ENCODE results near the gene UNC5C.

Gene UNC5C

GRCh38 chr4:95505799-95506198 is 43.0 kb downstream of the UNC5C start:
- ATAC-seq (ENCODE audit: low read depth) (no peak), DNase-seq (ENCODE audit: low spot score) (no peak)
- TF ChIP-seq CTCF (IDR thresholded peaks at IDR 0.05; ENCODE audit: poor library complexity, severe bottlenecking), result no peak
- Histone ChIP-seq H3K27ac (ENCODE audit: poor library complexity, severe bottlenecking) (no peak overlapping the region), H3K36me3 (ENCODE audit: low read depth) (no peaks in the 10 kb centered on the region), H3K9me3 (ENCODE audit: severe bottlenecking) (no peaks in the 10 kb centered on the region), H3K27me3 (ENCODE audit: insufficient read depth, poor library complexity, severe bottlenecking) (no peaks in the 10 kb centered on the region), H3K4me3 (ENCODE audit: severe bottlenecking) (no peak overlapping the region), H3K4me1 (ENCODE audit: insufficient read depth, poor library complexity, severe bottlenecking) (peaks cover 7% of the 10 kb centered on the region)

GRCh38 chr4:95505151-95505550 is 43.6 kb downstream of the UNC5C start:
- ATAC-seq (ENCODE audit: low read depth) (no peak), DNase-seq (ENCODE audit: low spot score) (no peak)
- no peak overlapping the region for H3K27ac ChIP-seq (ENCODE audit: poor library complexity, severe bottlenecking)
- TF ChIP-seq CTCF (IDR thresholded peaks at IDR 0.05; ENCODE audit: poor library complexity, severe bottlenecking), result no peak
- H3K27me3 ChIP-seq (ENCODE audit: insufficient read depth, poor library complexity, severe bottlenecking), result no peaks in the 10 kb centered on the region
- H3K4me1 ChIP-seq (ENCODE audit: insufficient read depth, poor library complexity, severe bottlenecking), result peaks cover under 1% of the 10 kb centered on the region
- no peaks in the 10 kb centered on the region for H3K36me3 ChIP-seq (ENCODE audit: low read depth)
- H3K4me3 ChIP-seq (ENCODE audit: severe bottlenecking), result no peak overlapping the region
- H3K9me3 ChIP-seq (ENCODE audit: severe bottlenecking), result no peaks in the 10 kb centered on the region

GRCh38 chr4:95504501-95504900 is 44.3 kb downstream of the UNC5C start:
- H3K27me3 ChIP-seq (ENCODE audit: insufficient read depth, poor library complexity, severe bottlenecking), result no peaks in the 10 kb centered on the region
- no peaks in the 10 kb centered on the region for H3K36me3 ChIP-seq (ENCODE audit: low read depth)
- no peaks in the 10 kb centered on the region for H3K9me3 ChIP-seq (ENCODE audit: severe bottlenecking)
- ATAC-seq (ENCODE audit: low read depth), result no peak
- TF ChIP-seq CTCF (IDR thresholded peaks at IDR 0.05; ENCODE audit: poor library complexity, severe bottlenecking), result no peak
- H3K27ac ChIP-seq (ENCODE audit: poor library complexity, severe bottlenecking), result no peak overlapping the region
- no peak overlapping the region for H3K4me3 ChIP-seq (ENCODE audit: severe bottlenecking)
- DNase-seq (ENCODE audit: low spot score), result no peak
- H3K4me1 ChIP-seq (ENCODE audit: insufficient read depth, poor library complexity, severe bottlenecking), result no peaks in the 10 kb centered on the region

GRCh38 chr4:95500361-95500760 is 48.4 kb downstream of the UNC5C start:
- Histone ChIP-seq H3K27me3 (ENCODE audit: insufficient read depth, poor library complexity, severe bottlenecking) (no peaks in the 10 kb centered on the region), H3K4me3 (ENCODE audit: severe bottlenecking) (no peak overlapping the region), H3K4me1 (ENCODE audit: insufficient read depth, poor library complexity, severe bottlenecking) (no peaks in the 10 kb centered on the region), H3K36me3 (ENCODE audit: low read depth) (no peaks in the 10 kb centered on the region), H3K27ac (ENCODE audit: poor library complexity, severe bottlenecking) (no peak overlapping the region), H3K9me3 (ENCODE audit: severe bottlenecking) (no peaks in the 10 kb centered on the region)
- TF ChIP-seq CTCF (IDR thresholded peaks at IDR 0.05; ENCODE audit: poor library complexity, severe bottlenecking), result no peak
- ATAC-seq (ENCODE audit: low read depth), result no peak
- DNase-seq (ENCODE audit: low spot score), result no peak

GRCh38 chr4:95499291-95499696 is 49.5 kb downstream of the UNC5C start:
- no peak for ATAC-seq (ENCODE audit: low read depth)
- H3K36me3 ChIP-seq (ENCODE audit: low read depth), result no peaks in the 10 kb centered on the region

More at GRCh38 chr4:95499291-95499696, 49.5 kb downstream of the UNC5C start:
- no peaks in the 10 kb centered on the region for H3K4me1 ChIP-seq (ENCODE audit: insufficient read depth, poor library complexity, severe bottlenecking)
- no peak for TF ChIP-seq CTCF (IDR thresholded peaks at IDR 0.05; ENCODE audit: poor library complexity, severe bottlenecking)
- no peaks in the 10 kb centered on the region for H3K27me3 ChIP-seq (ENCODE audit: insufficient read depth, poor library complexity, severe bottlenecking)
- no peaks in the 10 kb centered on the region for H3K9me3 ChIP-seq (ENCODE audit: severe bottlenecking)
- H3K27ac ChIP-seq (ENCODE audit: poor library complexity, severe bottlenecking), result no peak overlapping the region
- DNase-seq (ENCODE audit: low spot score), result no peak
- no peak overlapping the region for H3K4me3 ChIP-seq (ENCODE audit: severe bottlenecking)
